GM19043 (cell line): Measurements from ENCODE around the gene SLC35G3.
"Not testable (repeated sequence)": the region's sequence is repeated elsewhere in the genome, so short reads cannot be mapped to it uniquely, and the experiment has no call there.

ENCODE experiments used
- ATAC-seq: cut with Tn5 transposase; IDR thresholded peaks from one replicate; pipeline ENCODE4 v1.9.1; 2021; ENCODE audit warnings: low read depth; ENCODE audit not compliant: unreplicated experiment

Gene SLC35G3

DNA sequence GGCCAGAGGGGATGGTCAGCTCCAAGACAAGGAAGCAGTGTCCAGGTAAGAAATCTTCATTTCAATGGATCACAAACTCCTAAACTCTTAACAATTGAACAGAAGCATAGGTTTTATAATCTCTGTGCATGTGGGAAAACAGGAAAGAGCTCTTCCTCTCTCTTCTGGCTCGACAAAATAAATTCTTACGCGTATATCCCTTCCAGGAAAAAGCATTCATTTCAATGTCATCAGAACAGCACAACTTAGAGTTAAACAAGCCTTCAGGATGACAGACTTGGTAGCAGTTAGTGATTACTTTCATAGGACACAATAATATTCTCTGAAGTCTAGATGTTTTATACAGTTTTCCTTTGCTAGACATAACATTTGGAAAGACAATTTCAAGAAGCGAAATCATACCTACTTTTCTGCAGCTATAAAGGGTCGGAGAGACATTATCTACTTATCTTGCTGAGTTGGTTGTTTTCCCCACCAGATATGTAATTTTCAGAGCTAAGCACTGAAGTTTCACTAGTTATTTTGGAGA is 19.3 kb upstream of the SLC35G3 start:
- no peak for ATAC-seq

DNA sequence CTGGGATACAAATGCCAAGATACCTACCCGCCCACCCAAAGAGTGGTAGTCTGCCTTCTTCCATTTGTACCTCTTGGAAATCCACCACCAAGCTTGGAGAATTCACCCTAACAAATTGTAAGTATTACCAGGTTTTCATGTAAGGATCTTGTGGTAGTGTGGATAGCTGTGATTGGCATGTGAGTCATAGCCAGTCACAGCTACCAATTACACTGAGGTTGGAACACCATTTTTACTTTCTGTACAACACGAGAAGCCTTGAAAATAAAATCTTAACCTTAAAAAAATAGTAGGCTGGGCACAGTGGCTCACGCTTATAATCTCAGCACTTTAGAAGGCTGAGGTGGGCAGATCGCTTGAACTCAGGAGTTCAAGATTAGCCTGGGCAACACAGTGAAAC is 18.5 kb upstream of the SLC35G3 start:
- no peak for ATAC-seq

DNA sequence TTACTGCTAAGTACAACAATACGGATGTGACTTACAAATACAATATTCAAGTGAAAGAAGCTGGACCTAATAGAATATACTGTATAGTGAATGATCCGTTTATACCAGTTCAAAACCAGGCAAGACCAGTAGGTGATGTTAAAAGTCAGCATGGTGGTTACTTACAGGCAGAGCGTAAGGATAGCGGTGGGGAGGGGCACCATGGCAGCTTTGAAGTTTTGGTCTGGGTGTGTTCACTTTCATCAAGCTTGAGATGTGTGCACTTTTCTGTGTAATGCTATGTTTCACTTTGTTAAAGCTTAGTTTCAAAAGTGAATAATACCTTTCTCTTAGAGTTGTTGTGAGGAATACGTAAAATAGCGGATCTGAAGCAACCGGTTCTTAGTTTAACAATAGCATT is 16.5 kb upstream of the SLC35G3 start:
- no peak for ATAC-seq

DNA sequence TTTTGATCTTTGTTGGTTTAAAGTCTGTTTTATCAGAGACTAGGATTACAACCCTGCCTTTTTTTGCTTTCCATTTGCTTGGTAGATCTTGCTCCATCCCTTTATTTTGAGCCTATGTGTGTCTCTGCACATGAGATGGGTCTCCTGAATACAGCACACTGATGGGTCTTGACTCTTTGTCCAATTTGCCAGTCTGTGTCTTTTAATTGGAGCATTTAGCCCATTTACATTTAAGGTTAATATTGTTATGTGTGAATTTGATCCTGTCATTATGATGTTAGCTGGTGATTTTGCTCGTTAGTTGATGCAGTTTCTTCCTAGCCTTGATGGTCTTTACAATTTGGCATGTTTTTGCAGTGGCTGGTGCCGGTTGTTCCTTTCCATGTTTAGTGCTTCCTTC is 8.4 kb upstream of the SLC35G3 start:
- not testable (repeated sequence) for ATAC-seq

DNA sequence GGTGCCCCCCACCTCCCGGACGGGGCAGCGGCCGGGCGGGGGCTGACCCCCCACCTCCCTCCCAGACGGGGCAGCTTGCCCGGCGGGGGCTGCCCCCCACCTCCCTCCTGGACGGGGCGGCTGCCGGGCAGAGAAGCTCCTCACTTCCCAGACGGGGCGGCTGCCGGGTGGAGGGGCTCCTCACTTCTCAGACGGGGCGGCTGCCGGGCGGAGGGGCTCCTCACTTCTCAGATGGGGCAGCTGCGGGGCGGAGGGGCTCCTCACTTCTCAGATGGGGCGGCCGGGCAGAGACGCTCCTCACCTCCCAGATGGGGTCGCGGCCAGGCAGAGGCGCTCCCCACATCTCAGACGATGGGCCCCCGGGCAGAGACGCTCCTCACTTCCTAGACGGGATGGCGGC is 869 bp upstream of the SLC35G3 start:
- not testable (repeated sequence) for ATAC-seq

DNA sequence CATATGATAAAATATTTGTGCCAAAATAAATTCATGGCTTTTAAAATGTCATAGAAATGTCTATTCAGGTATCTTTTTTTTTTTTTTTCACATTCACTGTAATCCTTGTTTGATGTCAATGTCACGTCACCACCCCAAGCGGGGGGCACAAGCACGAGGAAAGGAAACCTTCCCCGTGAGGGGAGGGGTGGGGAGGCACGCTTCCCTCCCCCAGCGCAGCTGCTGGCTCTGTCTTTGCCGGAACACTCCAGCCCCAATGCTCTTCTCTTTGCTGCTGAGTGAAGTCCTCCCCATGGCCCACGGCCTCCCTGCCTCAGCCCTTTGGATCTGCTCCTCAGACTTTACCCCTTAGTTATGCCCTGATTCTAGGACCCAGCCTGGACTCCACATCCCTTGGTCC is 1.5 kb downstream of the SLC35G3 start:
- ATAC-seq = no peak

DNA sequence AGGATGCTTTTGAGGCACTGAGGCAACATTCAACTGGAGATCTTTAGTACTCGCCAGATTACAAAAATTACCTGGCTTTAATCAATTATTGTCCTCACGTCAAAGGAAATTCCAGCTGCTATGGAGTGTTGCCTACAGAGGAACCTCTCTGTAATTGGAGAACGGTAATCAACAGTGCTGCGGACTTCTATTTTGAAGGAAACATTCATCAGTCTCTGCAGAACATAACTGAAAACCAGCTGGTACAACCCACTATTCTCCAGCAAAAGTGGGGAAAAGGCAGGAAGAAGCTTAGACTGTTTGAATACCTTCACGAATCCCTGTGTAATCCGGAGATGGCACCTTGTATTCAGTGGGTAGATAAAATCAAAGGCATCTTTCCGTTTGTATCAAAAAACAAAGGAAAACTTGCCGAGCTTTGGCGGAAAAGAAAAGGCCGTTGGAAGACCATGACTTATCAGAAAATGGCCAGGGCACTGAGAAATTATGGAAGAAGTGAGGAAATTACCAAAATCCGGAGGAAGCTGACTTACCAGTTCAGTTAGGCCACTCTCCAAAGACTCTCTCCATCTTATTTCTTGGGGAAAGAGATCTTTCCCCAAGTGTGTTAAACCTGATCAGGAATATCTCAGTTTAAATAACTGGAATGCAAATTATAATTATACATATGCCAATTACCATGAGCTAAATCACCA is 3.0 kb downstream of the SLC35G3 start:
- ATAC-seq = no peak

DNA sequence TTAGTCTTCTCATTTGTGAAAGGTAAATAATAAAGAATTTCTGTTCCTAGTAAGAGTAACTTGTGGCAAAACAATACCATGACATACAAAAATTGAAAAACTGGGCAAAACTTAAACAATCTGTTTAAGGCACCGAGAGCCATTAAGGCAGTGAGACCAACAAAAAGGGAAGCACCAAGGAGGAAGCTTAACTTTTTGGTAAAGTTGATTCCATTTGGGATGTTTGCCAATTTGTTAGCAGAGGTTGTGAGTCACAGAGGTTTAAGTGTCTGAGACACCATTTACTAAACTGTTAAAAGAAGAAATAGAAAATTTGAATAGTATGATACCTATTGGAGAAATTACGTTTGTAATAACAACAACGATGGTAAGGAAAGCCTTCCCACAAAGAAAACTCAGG is 4.9 kb downstream of the SLC35G3 start:
- no peak for ATAC-seq

DNA sequence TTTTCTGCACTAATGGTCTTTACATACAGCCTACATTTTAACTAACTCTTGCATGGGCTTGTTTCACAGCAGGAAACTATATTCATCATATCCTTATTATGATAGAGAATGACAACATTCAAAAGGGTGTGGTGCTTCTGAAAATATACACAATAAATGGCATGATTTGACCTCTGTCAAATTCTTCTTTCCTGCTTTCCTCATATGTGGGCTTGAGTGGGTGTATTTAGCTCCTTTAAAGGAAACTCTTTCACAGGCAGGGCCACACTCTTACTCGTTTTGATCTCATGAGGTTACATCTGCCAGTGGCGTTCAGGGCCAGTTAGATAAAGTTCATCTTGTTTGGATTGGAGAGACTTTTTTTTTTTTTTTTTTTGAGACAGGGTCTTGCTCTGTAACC is 6.1 kb downstream of the SLC35G3 start:
- no peak for ATAC-seq

DNA sequence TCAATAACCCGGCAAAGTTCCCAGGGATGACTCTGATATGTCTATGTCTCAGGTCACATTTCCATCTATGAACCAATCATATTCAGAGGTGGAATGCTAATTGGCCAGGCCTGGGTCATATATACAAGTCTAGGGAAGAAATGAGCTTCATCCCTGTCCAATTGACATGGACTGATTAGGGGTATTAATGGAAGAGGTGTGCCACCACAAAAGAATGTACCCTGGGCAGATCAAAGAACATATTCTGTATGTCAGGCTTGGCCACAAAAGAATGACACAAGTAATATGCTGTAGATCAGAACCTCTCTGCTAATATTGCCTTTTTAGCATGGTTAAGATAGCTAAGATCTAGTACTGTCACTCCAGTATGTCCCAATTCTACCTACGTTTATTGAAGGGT is 6.7 kb downstream of the SLC35G3 start:
- no peak for ATAC-seq

DNA sequence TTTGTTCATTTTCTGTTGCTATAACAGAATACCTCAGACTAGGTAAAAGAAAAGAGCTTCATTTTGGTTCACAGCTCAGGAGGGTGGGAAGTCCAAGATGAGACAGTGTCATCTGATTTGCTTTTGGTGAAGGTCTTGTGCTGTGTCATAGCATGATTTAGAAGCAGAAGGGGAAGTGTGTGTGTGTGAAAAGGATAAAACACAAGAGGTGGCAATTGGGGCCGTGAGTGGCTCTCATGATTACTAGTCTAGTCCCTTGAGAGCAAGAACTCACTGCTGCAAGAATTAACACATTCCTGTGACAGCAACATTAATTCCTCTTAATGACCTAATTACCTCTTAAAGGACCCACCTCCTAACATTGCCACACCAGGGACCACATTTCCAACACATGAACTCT is 8.3 kb downstream of the SLC35G3 start:
- no peak for ATAC-seq

DNA sequence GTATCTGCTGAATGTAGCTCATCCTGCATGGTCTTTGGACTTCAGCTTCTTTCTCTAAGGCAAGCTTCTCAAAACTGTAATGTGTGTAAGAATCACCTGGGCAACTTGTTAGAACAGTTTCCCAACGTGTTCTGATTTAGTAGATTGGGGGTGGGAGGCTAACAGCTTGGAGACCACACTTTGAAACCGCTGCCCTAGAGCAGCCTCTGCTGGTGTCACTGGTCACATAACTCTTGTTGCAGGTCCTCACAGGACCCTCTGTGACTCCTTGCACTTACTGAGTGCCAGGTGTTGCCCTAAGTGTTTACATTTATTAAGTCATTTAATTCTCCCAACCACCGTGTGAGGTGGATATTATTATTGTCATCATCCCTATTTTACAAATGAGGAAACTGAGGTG is 9.9 kb downstream of the SLC35G3 start:
- no peak for ATAC-seq

DNA sequence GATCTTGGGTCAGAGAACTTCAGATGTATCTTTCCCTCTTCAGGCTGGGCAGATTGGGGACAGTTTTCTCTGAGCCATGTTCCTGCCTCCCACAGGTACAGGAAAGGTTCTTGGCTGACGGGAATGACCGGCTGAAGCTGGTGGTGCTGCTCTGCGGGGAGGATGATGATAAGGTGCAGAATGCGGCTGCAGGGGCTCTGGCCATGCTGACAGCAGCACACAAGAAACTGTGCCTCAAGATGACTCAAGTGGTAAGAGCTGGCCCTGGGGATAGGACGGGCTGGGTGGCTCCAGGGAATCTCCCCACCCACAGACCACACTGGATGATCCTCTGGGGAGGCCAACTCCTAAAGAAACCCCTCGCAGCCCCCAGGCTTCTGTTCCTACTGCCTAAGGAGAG is 10.9 kb downstream of the SLC35G3 start:
- ATAC-seq = no peak

DNA sequence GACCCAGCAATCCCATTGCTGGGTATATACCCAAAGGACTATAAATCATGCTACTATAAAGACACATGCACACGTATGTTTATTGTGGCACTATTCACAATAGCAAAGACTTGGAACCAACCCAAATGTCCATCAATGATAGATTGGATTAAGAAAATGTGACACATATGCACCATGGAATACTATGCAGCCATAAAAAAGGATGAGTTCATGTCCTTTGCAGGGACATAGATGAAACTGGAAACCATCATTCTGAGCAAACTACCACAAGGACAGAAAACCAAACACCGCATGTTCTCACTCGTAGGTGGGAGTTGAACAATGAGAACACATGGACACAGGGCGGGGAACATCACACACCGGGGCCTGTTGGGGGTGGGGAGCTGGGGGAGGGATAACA is 14.8 kb downstream of the SLC35G3 start:
- not testable (repeated sequence) for ATAC-seq

DNA sequence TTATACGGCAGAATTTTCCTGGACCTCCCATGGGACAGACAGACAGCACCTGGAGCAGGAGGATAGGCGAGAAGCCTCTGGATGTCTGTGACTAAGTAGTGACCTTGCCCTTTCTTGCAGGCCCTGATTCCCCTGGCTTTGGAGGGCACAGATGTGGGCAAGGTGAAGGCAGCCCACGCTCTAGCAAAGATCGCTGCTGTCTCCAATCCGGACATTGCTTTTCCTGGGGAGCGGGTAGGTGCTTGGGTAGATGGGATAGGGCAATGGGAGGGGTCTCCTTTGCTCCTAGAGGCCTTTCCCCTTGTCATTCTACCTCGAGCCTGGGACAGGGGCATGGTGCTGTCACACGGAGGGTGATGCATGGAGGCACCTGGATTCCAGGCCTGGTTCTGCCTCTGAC is 17.3 kb downstream of the SLC35G3 start:
- ATAC-seq = no peak

DNA sequence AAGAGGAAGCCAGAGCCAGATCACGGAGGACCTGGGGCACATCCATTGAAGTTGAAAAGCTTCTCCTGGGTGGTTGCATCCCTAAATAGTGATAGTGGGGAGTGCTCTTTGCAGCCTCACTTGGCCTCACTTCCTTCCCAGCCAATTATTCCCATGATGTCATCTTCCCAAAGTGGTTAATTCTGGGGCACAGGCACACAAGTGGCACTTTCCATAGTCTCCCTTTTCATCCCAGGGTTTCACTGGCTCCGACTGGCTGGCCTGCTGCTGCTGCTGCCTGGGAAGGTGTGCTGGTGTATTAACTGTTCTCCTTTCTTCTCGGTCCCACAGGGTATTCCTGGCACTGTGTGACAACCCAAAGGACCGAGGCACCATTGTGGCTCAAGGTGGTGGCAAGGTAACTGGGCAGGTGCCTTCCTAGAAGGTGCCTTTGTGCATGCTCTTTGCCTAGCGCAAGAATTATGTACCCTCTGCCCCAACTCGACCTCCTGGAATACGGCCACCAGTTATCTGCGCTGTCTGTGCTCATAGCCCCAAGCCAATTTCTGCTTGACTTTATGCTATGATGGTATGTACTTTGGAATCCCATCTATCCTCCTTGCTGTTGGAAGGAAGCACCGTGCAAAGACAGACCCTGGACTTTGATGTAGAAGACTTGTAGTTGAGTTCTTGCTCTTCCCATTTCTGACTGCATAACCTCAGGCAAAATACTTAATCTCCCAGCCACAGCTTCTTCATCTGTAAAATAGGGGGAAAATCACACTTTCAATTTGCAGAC is 18.4 kb downstream of the SLC35G3 start:
- ATAC-seq = no peak

DNA sequence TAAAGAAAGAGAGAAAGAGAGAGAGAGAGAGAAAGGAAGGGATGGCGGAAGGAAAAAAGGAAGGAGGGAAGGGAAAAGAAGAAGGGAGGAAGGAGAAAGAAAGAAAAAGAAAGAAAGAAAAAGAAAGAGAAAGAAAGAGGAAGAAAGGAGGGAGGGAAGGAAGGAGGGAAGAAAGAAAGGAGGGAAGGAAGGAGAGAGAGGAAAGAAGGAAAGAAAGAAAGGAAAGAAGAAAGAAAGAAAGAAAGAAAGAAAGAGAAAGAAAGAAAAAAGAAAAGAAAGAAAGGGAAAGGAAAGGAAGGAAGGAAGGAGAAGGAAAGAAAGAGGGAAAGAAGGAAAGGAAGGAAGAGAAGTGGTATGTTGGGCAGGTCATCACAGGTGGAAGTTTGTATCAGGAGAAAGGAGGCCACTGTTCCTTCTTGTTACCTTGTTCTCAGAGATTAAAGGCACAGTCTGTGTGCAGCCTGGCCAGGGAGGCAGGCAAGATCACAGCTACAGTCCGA is 19.3 kb downstream of the SLC35G3 start:
- no peak for ATAC-seq

DNA sequence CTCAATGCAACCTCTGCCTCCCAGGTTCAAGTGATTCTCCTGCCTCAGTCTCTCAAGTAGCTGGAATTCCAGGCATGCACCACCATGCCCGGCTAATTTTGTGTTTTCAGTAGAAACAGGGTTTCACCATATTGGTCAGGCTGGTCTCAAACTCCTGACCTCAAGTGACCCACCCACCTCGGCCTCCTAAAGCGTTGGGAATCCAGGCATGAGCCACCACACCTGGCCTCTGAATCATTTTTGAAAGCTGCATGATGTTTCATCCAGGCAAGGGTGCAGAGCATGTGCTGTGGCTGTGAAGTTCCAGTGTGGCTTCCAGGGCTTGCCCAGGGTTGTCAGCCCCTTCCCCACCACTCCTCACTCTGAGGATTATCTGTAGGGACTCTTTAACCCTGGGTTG is 21.9 kb downstream of the SLC35G3 start:
- ATAC-seq = not testable (repeated sequence)

DNA sequence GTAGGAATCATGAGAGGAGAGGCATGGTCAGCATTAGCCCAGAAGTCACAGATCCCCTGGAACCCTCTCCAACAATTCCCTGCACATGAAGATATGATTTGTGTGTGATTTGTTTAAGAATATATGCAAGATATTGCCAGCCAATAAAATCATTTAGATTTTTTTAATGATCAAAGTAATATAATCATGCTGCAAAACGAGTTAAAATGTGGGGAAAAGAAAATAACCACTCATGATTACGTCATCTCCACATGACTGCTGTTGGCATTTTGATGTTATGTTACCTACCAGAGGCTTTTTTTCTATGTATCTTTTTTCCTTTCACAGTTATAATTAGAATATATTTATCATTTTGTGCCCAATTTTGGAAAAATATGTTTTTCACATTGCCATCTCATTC is 22.4 kb downstream of the SLC35G3 start:
- ATAC-seq = no peak

DNA sequence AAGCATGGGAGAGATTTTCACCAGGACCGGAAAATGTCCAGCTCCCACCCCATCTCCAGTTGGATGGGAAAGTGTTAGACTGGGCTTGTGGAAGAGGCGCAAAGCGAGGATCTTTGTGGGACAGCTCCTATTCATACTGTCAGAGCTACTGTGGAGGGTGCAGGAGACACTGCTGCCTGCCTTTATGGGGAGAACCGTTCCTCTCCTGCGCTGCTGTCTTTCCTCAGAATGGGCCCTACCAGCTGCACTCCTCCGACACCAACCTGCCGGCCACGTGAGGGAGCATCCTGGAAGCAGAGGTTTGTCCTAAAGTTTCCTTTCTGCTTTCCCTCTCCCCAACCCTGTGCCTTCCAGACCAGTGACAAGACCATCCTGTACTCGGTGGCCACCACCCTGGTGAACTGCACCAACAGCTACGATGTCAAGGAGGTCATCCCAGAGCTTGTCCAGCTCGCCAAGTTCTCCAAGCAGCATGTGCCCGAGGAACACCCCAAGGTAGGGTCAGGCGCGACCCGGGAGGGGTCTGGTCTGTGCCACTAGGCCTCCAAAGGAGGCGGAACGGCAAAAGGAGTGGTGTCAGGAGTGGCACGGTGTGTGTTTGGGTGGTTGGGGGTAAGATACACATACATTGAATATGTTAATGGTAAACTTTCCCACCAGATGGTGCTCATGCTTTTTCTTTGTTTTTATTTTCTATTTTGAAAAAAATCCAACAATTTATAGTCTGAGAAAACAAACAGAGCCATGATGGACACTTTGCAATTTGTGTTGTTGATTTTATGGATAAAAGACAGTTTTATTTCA is 23.0 kb downstream of the SLC35G3 start:
- ATAC-seq = no peak

DNA sequence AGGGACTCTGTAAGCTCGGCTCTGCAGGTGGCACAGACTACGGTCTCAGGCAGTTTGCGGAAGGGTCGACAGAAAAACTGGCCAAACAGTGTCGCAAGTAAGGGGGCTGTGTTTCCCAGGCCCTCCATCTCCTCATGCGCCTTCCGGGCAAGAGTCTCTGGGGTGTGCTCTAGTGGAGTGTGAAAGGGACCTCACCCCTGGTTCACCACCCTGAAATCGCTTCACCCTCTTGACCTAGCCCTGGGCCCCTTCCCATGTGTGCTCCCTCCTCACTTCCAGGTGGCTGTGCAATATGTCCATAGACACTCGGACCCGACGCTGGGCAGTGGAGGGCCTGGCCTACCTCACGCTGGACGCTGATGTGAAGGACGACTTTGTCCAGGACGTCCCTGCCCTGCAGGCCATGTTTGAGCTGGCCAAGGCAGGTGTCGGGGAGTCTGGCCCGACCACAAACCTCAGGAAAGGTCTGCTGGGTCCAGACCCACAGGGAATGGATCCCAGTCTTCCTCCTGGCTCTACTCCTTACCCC is 24.3 kb downstream of the SLC35G3 start:
- no peak for ATAC-seq
